DMS79 treated with DMSO at 0.1 percent for 48 hours (cell line): ENCODE measurements around the gene ELL2.

Experiments used
- DNase-seq: peaks from one replicate; lab custom pipeline; 2025; lab: John Stamatoyannopoulos, UW

Gene ELL2

GRCh38 chr5:95956021-95956899, 5.4 kb downstream of the ELL2 start:
- DNase-seq, result no peak

GRCh38 chr5:95954716-95955115, 6.9 kb downstream of the ELL2 start:
- no peak for DNase-seq

- DNase-seq, result no peak
These were observed 8.5 kb downstream of the ELL2 start for GRCh38 chr5:95953021-95953702.

- DNase-seq, result no peak
These were observed 9.7 kb downstream of the ELL2 start for GRCh38 chr5:95951916-95952315.

- no peak for DNase-seq
These were observed 11.8 kb downstream of the ELL2 start for GRCh38 chr5:95949810-95950209.

GRCh38 chr5:95948631-95949030, 13.0 kb downstream of the ELL2 start:
- DNase-seq, result no peak

- DNase-seq, result no peak
These were observed 15.2 kb downstream of the ELL2 start for GRCh38 chr5:95946451-95946850.

GRCh38 chr5:95942968-95943367, 18.7 kb downstream of the ELL2 start:
- no peak for DNase-seq

GRCh38 chr5:95942414-95942813, 19.2 kb downstream of the ELL2 start:
- no peak for DNase-seq

GRCh38 chr5:95941756-95942155, 19.9 kb downstream of the ELL2 start:
- DNase-seq, result no peak

- DNase-seq, result no peak
These were observed 20.6 kb downstream of the ELL2 start for GRCh38 chr5:95940758-95941682.

GRCh38 chr5:95939465-95939864, 22.2 kb downstream of the ELL2 start:
- no peak for DNase-seq

- no peak for DNase-seq
These were observed 22.9 kb downstream of the ELL2 start for GRCh38 chr5:95938766-95939165.

- no peak for DNase-seq
These were observed 23.3 kb downstream of the ELL2 start for GRCh38 chr5:95938347-95938746.

- no peak for DNase-seq
These were observed 24.0 kb downstream of the ELL2 start for GRCh38 chr5:95937607-95938152.

- DNase-seq, result no peak
These were observed 24.7 kb downstream of the ELL2 start for GRCh38 chr5:95936812-95937397.

- DNase-seq, result no peak
These were observed 26.0 kb downstream of the ELL2 start for GRCh38 chr5:95935553-95936100.

- DNase-seq, result no peak
These were observed 27.3 kb downstream of the ELL2 start for GRCh38 chr5:95934207-95934804.

- DNase-seq, result no peak
These were observed 28.7 kb downstream of the ELL2 start for GRCh38 chr5:95932941-95933340.

GRCh38 chr5:95931079-95931833, 30.4 kb downstream of the ELL2 start:
- DNase-seq, result no peak
